Posterior vena cava (tissue), 2 donors: ENCODE measurements around the gene TSPAN1. TPM values are rescaled to one million over a fixed set of nuclear protein-coding genes. Genes with fewer than 3 reads are reported as not detected.

ENCODE experiments used
- DNase-seq: peaks from one replicate; pipeline ENCODE4 v3.0.0-alpha.2; 2020; ENCODE audit warnings: low spot score
- intact Hi-C, 2 donors: fragments of 100-400 bp; cut with DNase I; formaldehyde crosslinking; loops; one replicate each; pipeline versions ENCODE4 v1.14.1 to v1.14.2; 2022 to 2023
- total RNA-seq, 2 donors: library from RNA; stranded (reverse); fragmentation: NEBNext Ultra II Directional; extraction: Animal tissue kit (Norgen Biotek cat#: 25700); gene quantifications; one replicate each; pipeline ENCODE4 v1.2.1, GENCODE V29; 2021
- donor health status: DM: yes; HTN: yes; CAD: no.
- donor health status: DM: yes; HTN: yes; CAD: no.

TSPAN1 gene
- total RNA-seq, 2 donors from 2014 or later = 1.3 to 1.6 TPM

DNA sequence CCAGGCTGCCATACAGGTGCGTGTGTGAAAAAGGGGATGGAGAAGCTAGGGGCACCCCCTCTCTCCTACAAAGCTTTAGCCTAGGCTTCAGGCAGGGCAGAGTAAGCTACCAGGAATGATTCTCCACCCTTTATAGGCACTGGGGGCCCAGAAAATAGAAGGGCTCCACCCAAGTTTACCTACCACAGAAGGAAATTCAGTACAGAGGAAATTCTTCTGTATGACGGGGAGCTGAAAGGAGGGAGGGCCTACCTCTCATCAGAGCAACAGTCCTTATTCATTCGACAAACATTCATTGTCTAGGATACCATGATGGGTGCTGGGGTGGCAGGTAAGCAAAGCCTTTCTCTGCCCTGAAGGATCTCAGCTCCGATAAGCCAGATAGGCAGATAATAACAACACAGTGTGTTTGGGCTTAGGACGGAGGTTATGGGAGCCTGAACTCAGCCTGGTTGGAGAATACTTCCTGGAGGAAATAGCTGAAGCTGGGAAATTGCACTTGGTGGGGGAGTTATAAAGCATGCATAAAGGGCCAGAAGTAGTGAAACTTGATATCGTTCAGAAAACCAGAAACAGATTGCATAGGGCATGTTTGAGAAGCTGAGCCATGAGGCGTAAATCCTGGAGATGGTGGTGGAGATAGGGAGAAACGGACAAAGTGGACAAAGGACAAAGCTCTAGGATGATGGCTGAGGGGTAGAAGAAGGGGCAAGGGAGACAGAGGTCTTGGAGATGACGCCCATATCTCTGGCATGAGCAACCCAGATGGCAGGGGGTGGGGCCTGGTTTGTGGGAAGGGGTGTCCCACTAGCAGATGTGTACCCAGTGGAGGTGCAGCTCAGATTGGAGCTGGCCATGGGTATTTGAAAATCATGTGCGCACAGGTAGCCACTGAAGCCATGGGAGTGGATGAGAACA is 6.7 kb downstream of the TSPAN1 start:
- DNase-seq = no peak
- intact Hi-C loops = loop anchor here in 1 of 2 donors (2.0 kb wide), 1 partner anchor 145 kb away; no protein-coding TSS in a partner anchor

DNA sequence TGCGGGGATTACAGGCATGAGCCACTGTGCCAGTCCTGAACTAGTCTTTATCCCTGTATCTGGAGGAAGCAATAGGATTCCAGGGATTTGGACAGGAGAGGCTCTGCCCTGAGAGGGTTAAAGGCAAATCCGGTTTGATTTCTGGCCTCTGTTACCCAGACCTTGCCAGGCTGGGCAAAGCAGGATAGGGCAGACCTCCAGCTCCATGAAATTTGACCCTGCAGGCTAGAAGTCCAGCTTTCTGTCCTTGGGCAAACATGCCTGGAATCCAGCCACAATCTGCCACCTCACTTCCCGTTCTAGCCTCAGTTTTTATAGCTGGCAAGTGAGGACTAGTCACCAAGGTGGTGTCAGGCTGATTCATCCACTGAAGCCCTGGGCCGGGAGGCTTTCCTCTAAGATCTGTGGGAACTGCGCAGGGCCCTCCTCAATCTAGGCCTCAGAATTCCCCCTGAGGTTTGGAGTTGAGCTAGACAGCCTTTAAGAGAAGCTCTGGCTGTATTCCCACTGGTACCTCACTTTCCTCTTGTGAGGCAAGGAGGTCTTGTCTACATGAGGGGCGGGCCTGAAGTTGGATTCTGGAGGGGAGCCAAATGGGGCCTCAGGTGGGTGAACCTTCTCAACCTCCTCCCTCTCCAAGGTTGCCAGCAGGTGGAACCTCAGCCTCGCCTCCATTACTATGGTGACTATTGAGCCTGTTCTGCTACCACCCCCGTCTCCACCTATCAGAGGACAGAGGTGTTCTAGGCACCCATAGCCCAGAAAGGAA is 8.4 kb downstream of the TSPAN1 start:
- intact Hi-C loops = no loop called here
- DNase-seq = no peak

DNA sequence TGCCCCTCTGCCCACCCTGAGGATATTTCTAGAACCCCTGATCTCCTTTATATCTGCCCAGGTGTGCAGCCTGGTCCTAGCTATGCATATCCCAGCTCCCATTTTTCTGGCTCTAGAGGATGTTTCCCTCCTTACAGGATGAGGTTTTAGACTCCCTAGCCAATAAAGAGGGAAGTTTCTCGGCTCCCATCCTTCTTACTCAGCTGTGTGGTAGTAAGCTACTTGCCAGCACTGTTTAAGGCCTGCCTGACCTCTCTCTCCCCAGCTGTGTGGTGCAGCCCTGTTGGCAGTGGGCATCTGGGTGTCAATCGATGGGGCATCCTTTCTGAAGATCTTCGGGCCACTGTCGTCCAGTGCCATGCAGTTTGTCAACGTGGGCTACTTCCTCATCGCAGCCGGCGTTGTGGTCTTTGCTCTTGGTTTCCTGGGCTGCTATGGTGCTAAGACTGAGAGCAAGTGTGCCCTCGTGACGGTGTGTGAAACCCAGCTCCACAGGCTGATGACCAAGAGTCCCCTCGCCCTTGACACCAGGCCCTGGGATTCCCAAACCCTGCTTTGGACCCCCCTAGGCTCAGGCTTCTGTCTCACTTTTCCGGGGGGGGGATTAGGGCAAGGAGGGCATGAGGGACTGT is 9.2 kb downstream of the TSPAN1 start:
- intact Hi-C loops = no loop called here
- DNase-seq = no peak

DNA sequence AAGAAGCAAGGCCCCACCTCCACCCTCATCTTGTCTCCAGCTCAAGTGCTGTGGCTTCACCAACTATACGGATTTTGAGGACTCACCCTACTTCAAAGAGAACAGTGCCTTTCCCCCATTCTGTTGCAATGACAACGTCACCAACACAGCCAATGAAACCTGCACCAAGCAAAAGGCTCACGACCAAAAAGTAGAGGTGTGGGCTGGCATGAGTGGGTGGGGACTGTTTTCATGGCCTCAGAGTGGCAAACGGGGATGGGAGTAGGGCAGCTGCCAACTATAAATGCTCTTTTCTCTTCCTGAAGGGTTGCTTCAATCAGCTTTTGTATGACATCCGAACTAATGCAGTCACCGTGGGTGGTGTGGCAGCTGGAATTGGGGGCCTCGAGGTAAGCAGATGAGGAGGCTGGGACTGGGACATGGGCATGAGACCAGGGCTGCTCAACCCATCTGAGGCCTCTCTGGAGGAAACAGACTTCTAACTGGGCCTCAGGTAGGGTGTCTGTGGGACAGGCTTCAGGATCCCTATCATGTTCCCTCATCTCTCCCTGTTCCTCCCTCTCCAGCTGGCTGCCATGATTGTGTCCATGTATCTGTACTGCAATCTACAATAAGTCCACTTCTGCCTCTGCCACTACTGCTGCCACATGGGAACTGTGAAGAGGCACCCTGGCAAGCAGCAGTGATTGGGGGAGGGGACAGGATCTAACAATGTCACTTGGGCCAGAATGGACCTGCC is 10.2 kb downstream of the TSPAN1 start:
- intact Hi-C loops = no loop called here
- DNase-seq = no peak

DNA sequence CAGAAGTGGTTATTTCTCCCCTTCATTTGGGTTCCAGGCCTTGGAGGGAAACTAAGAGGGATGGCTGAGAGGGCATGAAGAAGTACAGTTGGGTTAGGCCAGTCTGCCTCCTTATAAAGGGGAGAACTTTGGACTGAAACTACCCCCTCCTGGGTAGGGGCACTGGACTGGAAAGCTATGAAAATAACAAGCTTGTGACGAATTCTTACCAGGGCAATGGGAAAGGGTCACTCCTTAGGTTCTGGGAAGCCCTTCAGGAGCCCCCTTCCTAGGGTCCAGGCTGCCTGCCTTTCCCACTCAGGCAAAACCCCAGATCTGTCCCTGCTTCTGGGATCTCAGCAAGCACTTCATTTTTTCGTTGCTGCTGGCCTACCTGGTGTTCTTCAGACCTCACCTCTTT is 11.2 kb downstream of the TSPAN1 start:
- intact Hi-C loops = no loop called here
- no peak for DNase-seq

DNA sequence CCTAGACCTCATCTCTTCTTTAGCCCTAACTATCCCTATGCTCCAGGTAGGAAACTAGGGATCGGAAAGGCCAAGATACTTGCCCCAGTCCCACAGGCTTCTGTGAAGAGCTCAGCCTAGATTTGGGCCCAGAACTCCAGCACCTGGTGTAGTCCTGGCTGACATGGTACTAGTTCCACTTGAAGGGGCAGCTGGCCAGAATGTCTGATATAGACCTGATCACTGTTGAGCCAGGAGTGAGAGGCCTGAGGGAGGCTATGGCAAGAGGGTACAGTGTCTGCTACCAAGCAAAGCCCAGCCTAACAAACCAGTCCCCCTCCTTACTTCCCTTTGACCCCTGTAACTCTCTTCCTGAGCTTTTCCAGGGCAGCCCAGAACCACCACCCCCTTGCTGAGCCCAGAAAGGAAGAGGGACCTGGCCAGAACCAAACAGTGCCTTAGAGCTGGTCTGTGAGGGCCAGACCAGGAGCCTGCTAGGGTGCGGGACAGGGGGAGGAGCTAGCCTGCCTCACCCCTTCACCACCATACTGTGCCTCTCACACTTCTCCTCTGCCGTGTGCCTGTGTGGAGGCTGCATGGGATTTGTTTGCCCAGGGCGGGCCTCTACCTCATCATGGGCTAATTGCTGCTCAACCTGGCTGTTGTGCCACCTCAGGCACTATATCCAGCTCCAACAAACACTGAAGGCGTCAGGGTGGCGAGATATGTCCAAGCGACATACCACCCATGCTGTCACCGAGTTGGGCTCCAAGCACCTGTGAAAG is 12.4 kb downstream of the TSPAN1 start:
- DNase-seq = no peak
- intact Hi-C loops = no loop called here

DNA sequence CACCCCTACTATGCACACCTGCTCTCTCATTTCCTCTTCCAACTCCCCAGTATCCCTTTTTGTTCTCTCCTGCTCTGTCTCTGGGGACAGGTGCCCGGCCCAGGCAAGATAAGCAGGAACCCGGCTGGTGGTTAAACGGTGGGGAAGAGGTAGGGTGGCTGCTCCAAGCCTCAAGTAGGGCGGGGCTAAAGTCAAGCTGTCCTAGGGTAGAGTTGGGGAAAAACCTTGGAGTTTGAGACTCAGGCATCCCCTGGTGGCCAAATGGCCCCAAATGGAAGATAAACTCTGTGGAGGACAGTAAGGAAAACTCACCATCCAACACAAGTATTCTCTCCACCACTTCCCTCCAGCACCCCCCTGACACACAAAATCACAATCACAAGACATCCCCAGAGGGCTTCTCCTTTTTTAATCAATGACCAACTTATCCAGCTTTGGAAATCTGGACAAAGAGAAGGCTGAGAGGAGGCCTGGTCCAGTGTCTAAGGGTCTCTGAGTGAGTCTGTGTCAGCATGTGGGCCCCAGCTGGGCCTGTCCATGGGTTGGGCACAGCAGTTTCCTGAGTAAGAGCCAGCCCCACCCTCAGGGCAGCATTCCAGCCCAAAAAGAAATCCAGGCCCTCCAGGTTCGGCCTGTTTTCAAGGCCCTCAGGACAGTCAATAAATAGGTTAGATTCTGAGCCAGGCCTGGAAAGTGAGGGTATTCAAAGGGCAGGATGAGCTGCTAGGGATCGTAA is 13.6 kb downstream of the TSPAN1 start:
- no peak for DNase-seq
- intact Hi-C loops = no loop called here

DNA sequence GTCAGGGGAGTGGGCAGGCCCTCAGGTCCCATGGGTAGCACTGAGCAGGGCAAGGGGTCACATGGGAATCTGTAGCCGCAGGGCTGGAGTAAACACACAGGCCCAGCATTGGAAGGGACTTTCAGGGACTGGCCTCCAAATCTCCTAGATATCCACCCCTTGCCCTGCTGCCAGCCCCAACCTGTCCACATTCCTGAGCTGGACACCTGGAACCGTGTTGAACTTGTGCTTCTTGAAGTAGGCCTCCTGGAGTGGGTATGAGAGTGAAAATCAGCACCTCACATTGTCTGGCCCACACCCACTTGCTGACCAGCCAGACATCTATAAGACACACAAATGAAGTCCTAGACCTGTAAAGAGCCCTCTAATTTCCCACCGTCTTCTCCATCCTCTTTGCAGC is 15.7 kb downstream of the TSPAN1 start:
- intact Hi-C loops = no loop called here
- no peak for DNase-seq

DNA sequence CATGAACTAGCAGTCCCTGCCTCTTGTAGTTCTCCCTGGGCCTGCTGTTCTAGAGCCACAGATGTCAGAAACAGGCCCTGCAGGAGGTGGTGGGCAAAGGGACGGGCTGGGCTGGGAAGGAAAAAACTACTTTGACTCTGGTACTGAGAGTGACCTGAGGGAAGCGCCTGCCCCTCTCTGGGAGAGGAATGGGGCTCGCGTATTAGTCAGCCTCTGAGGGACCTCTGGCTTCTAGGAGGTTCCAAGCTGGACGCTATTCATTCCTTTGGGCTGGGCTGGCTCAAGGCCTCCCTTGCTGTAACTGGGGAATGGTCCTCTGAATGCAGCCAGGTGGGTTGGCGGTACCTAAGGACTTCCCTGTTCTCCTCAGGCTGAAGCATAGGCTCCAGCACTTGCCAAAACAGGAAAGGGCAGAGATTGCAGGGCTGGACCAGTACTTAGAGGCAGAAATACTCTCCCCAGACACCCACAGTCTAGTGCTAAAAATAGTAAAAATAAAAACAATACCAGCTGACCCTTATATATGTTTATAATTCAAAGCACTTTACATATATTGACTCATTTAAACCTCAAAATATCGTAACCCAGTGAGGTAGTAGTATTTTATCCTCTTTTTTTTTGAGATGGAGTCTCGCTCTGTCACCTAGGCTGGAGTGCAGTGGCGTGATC is 16.3 kb downstream of the TSPAN1 start:
- no peak for DNase-seq
- intact Hi-C loops = no loop called here

DNA sequence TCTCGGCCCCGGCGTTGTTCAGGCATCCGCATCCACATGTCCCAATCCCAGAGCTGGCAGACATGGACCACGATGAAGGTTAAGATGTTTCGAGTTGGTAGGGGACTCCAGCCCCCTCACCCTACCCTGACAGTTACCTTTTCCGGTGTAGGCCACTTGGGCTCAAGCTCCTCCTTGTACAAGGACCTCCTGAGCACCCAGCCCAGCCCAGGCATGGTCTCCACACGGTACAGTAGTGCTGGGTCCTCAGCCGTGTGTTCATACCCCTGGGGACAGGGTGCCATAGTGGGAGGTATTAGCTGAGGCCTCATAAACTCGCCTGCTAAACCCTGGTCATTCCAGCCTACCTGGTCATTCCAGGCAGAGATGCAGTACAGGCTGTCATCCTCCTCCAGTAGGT is 17.3 kb downstream of the TSPAN1 start:
- intact Hi-C loops = no loop called here
- no peak for DNase-seq

DNA sequence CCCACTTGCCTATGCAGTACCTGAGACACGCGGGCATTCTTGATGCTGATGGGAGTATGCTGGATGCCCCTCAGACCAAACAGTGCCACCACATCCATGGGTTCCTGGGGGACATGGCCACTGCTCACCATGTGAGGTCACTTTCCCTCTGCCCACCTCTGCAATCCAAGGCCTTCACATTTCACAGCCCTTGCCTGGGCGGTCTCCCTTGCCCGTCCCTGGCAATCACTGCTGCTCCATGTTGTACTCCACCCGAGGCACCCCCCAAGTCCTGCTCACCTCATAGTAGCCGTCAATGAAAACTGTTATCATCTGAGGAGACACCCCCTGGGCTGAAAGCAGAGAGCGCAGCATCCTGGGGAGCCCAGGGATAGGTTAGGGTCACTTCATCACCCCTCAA is 18.4 kb downstream of the TSPAN1 start:
- intact Hi-C loops = no loop called here
- DNase-seq = no peak

DNA sequence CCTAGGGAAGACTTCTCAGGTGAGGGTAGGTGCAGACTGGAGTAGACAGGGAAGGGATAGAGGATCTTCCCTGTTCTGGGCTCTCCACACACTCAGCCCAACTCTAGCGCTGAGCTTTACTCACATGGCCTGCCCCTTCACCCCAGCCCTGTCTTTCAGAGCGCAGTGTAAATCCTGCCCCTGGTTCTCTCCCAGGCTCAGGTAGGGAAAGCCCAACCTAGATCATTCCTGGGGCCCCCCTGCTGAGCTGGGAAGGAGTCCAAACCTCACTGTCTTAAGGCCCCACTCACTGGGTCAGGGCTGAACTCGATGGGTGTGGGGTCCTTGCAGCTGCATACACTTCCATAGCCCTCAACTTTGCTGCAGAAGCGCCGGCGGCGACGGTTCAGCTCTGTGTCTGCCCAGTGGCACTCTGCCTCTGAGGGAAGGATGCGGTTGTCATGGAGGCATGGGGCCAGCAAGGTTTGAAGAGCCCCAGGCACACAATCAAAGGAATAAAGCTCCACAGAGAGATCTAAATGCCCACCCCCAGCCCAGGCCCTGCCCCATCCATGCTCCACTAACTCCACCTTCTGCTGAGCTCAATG is 19.2 kb downstream of the TSPAN1 start:
- DNase-seq = no peak
- intact Hi-C loops = no loop called here

DNA sequence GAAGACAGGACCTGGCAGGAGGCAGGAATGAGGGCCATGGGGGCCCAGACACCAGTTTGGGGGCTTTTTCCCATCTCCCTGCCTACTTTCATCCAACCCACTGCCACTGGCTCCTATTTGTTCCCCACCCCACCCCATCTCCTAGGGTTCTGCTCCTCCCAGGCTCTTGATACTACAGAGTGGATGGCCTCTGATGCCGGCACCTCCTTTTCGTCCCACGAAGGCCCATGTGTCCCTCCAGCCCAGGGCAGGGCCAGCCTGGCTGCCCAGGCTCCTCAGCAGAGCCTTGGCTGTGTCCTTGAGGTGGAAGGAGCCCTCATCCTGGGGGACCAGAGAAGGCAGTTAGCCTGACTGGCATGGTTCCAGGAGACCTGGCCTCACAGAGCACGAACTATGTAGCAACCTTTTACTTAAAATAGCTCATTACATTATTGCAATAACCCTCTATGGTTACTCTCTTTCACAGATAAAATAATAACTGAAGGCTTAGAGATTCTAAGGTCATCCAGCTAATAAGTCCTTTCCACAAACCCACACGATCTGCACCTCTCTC is 19.8 kb downstream of the TSPAN1 start:
- intact Hi-C loops = no loop called here
- no peak for DNase-seq

DNA sequence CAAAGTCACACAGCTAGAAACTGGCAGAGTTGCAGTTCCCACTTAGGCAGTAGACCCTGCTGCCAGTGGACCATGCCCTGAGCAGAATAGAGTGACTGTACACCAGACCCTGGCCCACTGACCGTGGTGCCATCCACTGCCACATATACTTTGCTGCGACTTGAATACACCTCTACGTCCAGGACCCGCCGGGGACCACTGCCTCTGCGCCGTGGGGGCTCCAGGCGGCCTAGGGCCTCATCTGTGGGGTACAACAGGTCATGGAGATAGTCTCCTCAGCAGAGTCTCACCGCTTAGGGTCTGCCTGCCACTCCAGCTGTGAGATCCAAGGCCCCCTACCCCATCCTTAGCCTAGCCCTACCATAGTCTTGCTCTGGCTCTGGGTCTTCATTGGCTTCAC is 21.7 kb downstream of the TSPAN1 start:
- DNase-seq = no peak
- intact Hi-C loops = no loop called here

DNA sequence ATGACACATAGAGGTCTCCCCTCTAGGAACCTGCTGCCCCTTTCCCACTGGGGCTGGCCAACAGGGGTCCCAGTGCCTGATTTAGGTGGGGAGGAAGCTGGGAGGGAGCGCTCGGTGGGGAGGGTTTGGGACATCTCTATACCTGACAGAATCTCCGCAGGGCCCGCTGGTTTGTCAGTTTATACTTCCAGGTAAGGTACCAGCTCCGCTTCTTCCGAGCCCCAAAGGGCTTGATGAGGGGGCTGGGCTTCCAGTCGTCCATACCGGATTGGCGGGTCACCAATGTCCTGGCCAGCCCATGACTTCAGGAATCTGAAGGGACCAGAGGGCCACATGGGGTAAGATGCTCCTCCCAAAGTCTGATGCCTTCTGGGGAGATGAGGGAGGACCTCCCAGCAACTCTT is 22.7 kb downstream of the TSPAN1 start:
- intact Hi-C loops = no loop called here
- no peak for DNase-seq

DNA sequence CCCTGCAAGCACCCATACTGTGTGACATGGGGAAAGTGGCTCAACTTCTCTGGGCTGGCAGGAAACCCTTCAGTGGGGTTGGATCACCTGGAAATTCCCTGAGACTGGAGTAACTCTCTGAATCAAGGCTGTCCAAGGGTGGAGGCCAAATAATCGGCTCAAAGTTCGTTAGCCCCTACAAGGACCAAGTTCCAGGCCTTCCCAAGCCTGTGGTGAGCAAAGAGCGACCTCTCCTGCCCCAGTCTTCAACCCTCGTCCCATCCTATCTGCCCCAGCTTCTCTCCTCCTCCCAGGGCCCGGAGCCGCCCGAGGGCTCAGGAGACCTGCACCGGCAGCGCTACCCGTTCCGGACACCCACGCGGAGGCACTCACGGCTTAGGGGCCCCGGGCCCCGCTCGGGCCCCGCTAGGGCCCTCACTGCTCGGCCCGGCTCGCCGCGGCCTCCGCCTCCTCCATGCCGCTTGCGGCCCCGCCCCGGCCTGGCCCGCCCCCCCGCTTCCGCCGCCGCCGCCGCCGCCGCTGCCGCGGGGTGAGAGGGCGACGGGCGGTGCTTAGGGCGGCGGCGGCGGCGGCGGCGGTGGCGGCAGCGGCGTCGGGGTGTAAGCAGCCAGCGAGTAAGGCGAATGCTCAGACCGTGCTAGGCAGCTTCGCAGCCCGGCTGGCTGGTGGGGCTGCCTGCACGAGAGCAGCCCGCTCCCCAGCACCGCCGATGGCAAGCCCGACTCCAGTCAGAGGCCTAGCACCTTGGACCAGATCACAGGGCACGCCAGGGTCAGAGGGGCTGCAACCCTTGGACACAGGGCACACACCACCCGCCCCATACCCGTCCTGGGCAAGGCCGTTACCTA is 23.3 kb downstream of the TSPAN1 start, which contains the start of gene POMGNT1:
Gene POMGNT1 (minus strand): TSS at position 471 of the 848 bp plus-strand sequence. CDS start 613 bp downstream, outside the sequence.
- intact Hi-C loops = no loop called here
- peak; percentile 87 for DNase-seq
